C4-2B (cell line): ENCODE measurements around the gene FGFBP2.

Experiments
- H3K27ac ChIP-seq: fragments of 450-650 bp; 2 replicates; pipeline ENCODE4 v1.5.1; 2017
- ZFX ChIP-seq: fragments of 450-650 bp; IDR thresholded peaks from 2 replicates; pipeline ENCODE4 v1.6.1; 2017
- TF ChIP-seq, protein P1 (sequence below): fragments of 450-650 bp; conservative IDR thresholded peaks from 2 replicates; pipeline ENCODE4 v1.5.1; 2017; ENCODE audit warnings: mild to moderate bottlenecking

The FGFBP2 gene

DNA sequence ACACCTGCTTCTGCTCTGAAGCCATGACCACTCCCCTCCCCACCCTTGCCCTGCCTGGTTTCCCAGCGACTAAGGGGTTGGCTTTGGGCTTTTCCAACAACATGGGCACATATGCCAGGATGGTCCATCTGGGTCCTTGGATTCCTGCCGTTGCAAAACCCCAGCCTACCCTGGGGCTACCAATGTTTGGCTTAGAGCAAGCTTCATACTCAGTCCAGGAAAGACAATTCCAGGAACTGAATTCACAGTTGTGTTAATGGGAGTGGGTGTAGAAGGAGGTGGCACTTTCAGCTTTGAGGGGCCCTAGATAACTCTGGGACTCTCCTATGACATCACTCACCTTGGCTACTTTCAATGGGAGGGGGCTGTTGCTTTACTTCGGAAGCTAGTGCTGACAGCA is 33.4 kb downstream of the FGFBP2 start:
- TF ChIP-seq, protein P1, sequence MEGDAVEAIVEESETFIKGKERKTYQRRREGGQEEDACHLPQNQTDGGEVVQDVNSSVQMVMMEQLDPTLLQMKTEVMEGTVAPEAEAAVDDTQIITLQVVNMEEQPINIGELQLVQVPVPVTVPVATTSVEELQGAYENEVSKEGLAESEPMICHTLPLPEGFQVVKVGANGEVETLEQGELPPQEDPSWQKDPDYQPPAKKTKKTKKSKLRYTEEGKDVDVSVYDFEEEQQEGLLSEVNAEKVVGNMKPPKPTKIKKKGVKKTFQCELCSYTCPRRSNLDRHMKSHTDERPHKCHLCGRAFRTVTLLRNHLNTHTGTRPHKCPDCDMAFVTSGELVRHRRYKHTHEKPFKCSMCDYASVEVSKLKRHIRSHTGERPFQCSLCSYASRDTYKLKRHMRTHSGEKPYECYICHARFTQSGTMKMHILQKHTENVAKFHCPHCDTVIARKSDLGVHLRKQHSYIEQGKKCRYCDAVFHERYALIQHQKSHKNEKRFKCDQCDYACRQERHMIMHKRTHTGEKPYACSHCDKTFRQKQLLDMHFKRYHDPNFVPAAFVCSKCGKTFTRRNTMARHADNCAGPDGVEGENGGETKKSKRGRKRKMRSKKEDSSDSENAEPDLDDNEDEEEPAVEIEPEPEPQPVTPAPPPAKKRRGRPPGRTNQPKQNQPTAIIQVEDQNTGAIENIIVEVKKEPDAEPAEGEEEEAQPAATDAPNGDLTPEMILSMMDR = no peak
- no peak for TF ChIP-seq ZFX
- H3K27ac ChIP-seq = no peak overlapping the region

DNA sequence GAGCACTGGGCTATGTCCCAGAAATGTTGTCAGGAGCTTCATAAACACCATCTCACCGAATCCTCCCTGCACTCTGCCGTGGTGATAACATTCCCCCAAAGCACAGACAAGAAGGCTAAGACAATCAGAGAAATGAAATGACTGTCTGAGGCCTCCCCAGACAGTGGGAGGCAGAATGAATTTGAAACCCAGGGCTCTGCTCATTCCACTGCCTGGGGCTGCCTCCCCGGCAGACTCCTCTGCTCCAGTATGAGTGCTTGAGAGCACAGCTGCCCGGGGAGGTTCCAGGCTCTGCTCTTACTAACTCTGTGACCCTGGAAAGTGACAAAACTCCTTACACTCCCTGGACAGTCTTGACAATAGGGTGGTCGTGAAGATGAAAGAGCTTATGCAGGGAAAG is 34.1 kb downstream of the FGFBP2 start:
- TF ChIP-seq, protein P1 = no peak
- no peak for TF ChIP-seq ZFX
- H3K27ac ChIP-seq = no peak overlapping the region

DNA sequence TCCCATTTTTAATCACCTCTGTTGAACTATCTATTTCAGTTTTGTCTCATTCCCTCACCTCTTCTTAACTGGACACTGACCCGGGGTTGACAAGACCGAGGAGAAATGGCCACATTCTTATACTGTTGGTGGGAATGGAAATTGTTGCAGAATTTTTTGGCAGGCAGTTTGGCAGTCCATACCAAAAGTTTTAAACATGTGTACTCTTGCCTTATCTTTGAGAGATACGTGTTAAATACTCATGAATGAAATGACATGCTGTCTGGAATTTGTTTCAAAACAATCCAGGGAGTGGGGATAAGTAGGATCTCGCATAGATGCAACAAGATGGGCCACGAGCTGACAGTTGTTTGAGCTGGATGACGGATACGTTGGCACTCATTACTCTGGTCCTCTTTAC is 36.5 kb downstream of the FGFBP2 start:
- H3K27ac ChIP-seq = no peak overlapping the region

DNA sequence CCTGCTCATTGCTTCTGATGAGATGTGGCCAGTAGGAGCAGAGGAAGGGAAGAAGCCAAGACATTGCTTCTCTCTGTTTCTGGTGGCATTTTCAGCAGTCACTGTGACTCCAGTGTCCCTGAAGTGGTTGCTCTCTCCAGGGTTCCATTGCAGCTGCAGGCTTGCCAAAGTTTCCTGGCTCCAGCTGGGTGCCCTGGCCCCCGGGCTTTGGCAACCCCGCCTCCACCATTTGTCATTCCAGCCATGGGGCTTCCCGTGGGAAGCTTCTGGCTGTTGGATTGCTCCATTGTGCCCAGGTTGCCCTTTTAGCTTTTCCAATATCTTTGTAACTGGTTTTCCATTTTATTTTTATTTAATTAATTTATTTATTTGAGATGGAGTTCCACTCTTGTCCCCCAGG is 37.1 kb downstream of the FGFBP2 start:
- TF ChIP-seq, protein P1 = no peak
- TF ChIP-seq ZFX = no peak
- no peak overlapping the region for H3K27ac ChIP-seq

More for the DNA sequence above, 36.5 kb downstream of the FGFBP2 start:
- TF ChIP-seq, protein P1 = no peak
- TF ChIP-seq ZFX = no peak

DNA sequence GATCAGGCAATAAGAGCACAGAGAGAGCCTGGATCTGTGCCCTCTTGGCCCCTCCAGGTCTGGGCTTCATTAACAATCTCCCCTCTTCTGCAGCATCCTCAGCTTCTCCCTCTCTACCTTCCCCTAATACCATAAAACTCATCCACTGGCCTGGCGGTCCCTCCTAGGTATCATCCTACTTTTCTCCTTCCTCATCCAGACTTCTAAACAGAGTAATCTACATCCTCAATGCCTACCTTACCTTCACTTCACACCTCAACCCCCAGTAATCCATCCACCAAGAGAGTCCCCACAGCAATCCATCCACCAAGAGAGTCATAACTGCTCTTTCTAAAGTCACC is 41.4 kb downstream of the FGFBP2 start:
- TF ChIP-seq, protein P1 = no peak
- TF ChIP-seq ZFX = no peak
- H3K27ac ChIP-seq = no peak overlapping the region

DNA sequence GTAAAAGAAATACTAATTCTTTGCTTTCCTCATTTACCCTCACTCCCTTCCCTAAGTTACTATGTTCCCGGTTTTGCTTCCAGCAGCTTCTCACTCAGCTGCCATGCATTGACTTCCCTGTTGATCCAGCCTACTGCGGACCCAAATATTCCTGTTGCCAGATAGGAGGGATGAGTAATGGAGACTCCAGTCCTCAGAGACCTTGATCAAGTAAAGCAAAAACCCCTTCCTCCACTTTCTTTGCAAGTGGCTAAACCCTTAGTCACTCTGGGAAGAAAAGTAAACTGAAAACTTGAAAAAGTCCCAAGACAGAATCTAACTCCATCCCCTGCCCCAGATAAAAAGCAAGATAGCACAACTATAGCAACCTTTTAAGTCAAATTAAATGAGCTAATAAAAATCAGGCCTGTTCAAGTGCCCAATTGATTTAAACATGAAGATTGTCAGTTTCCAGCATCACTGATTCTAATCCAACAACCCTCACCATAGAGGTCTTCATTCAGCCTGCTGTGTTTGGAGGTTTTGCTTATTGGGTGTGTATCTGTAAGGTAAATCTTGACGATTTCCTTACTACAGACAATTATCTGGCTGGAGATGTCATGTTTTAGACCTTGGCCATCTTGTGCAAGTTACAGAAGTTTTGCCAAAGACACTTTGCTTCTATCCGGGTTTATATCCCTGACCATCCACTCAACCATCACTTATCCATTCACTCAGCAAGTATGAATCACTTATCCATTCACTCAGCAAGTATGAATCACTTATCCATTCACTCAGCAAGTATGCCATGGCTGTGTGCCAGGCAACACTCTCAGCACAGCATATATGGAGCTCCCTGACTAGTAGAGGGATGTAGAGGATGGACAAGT is 42.0 kb downstream of the FGFBP2 start:
- TF ChIP-seq, protein P1 = no peak
- TF ChIP-seq ZFX = no peak
- H3K27ac ChIP-seq = no peak overlapping the region

DNA sequence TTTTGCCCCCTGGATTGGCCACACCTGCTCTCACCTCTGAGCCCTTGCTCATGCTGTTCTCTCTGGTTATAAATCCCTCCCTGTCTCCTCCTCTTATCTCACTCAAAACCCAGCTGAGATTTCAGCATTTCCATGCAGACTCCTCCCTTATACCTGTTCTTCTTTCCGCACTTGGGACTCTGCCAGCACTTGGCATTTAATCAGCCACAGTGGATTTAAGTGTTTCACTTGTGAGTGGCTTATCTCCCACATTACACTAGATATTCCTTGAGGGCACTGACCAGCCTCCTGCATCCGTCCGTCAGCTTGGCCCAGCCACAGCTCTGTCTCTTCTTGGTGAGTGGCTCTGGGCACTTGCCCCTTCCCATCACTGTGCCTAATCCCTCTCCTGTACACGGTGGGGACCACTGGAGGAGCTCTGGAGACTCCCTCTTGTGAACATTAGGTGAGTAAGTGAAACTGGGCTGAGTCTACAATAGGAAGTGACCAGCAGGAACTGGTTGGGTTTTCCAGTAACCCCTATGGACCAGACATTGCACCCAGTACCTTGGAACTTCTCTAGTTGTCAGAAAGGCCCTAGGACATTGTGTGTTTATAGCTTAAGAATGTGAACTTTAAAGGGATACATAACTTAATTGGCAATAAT is 44.4 kb downstream of the FGFBP2 start:
- no peak for TF ChIP-seq ZFX
- TF ChIP-seq, protein P1 = no peak
- H3K27ac ChIP-seq = no peak overlapping the region
